Keratinocyte (primary cell): Measurements from ENCODE around the gene RIGI. TPM values are rescaled to one million over a fixed set of nuclear protein-coding genes. Genes with fewer than 3 reads are reported as not detected.
"Not testable (repeated sequence)": the region's sequence is repeated elsewhere in the genome, so short reads cannot be mapped to it uniquely, and the experiment has no call there.

Source experiments
- DNase-seq: peaks from one replicate; pipeline ENCODE4 v3.0.0-alpha.2; 2011; ENCODE audit warnings: low read depth, missing footprints, low spot score
- FAIRE-seq: peaks from 2 replicates; lab custom pipeline; 2011; peaks lifted over from hg19 to GRCh38; lab: Jason Lieb, UNC
- H2AFZ ChIP-seq: 2 replicates; pipeline ENCODE4 v1.6.0; 2012; ENCODE audit warnings: low read length, control low read depth, inconsistent platforms; ENCODE audit not compliant: control insufficient read depth
- H3K27ac ChIP-seq: 2 replicates; pipeline ENCODE4 v1.5.1; 2011; ENCODE audit warnings: low read length; ENCODE audit not compliant: control insufficient read depth, insufficient read depth
- H3K27me3 ChIP-seq: 3 replicates; pipeline ENCODE4 v1.6.0; 2011; ENCODE audit warnings: low read length; ENCODE audit not compliant: control insufficient read depth, insufficient read depth; ENCODE audit errors: extremely low read depth
- H3K36me3 ChIP-seq, 2 experiments: 2 replicates in 1 of 2; 3 replicates in 1 of 2; pipeline ENCODE4 v1.5.1; 2011; ENCODE audit warnings: low read length in 2 of 2, mild to moderate bottlenecking in 1 of 2; ENCODE audit not compliant: control insufficient read depth in 2 of 2, insufficient read depth in 2 of 2; ENCODE audit errors: extremely low read depth in 1 of 2
- H3K4me1 ChIP-seq: 3 replicates; pipeline ENCODE4 v1.5.1; 2011; ENCODE audit warnings: low read length; ENCODE audit not compliant: control insufficient read depth, insufficient read depth; ENCODE audit errors: extremely low read depth
- H3K4me2 ChIP-seq: 3 replicates; pipeline ENCODE4 v1.6.0; 2011; ENCODE audit warnings: low read depth, low read length; ENCODE audit not compliant: control insufficient read depth, insufficient read depth; ENCODE audit errors: extremely low read depth
- H3K4me3 ChIP-seq, 3 experiments: fragments of 200-600 bp in 1 of 3; sonication (generic) in 1 of 3; 2 replicates in 2 of 3; 3 replicates in 1 of 3; pipeline ENCODE4 v1.5.1; 2011 to 2016; ENCODE audit warnings: low read length in 3 of 3, mild to moderate bottlenecking in 3 of 3, control low read depth in 2 of 3, inconsistent platforms in 1 of 3, low read depth in 1 of 3, mixed read lengths in 1 of 3, mixed run types in 1 of 3, moderate library complexity in 1 of 3; ENCODE audit not compliant: control insufficient read depth in 2 of 3, insufficient read depth in 2 of 3; ENCODE audit errors: extremely low read depth in 1 of 3
- H3K79me2 ChIP-seq: 2 replicates; pipeline ENCODE4 v1.6.0; 2012; ENCODE audit warnings: low read length; ENCODE audit not compliant: control insufficient read depth, insufficient read depth
- H3K9ac ChIP-seq: 3 replicates; pipeline ENCODE4 v1.6.0; 2011; ENCODE audit warnings: low read length; ENCODE audit not compliant: control insufficient read depth, insufficient read depth; ENCODE audit errors: extremely low read depth
- H3K9me1 ChIP-seq: 3 replicates; pipeline ENCODE4 v1.6.0; 2011; ENCODE audit warnings: low read length; ENCODE audit not compliant: control insufficient read depth, insufficient read depth; ENCODE audit errors: extremely low read depth
- H3K9me3 ChIP-seq: 2 replicates; pipeline ENCODE4 v1.5.1; 2012; ENCODE audit warnings: low read depth, low read length; ENCODE audit not compliant: control insufficient read depth
- H4K20me1 ChIP-seq: 3 replicates; pipeline ENCODE4 v1.6.0; 2011; ENCODE audit warnings: low read length; ENCODE audit not compliant: control insufficient read depth, insufficient read depth; ENCODE audit errors: extremely low read depth
- CTCF ChIP-seq, 3 experiments: IDR thresholded peaks in 1 of 3; conservative IDR thresholded peaks in 1 of 3; optimal IDR thresholded peaks in 1 of 3; 2 replicates in 2 of 3; 3 replicates in 1 of 3; pipeline versions ENCODE3 to v1.5.1; 2011; ENCODE audit warnings: low read length in 3 of 3, mild to moderate bottlenecking in 3 of 3, moderate library complexity in 2 of 3, control low read depth in 1 of 3, inconsistent platforms in 1 of 3; ENCODE audit not compliant: insufficient read depth in 2 of 3; ENCODE audit errors: extremely low read depth in 1 of 3
- EZH2 ChIP-seq: IDR thresholded peaks from one replicate; pipeline ENCODE4 v1.6.1; 2012; ENCODE audit warnings: inconsistent platforms, mild to moderate bottlenecking, low read length, moderate library complexity
- dilution Hi-C: fragments of 300-500 bp; cut with MboI; formaldehyde crosslinking; loops from one replicate; pipeline ENCODE4 v1.7.0; 2020; ENCODE audit warnings: low sequenced_read_pairs; ENCODE audit not compliant: extremely low pct_ligation_motif_present
- polyA plus RNA-seq, 5 experiments: library from polyadenylated mRNA; depleted of rRNA in 3 of 5; stranded (reverse) in 3 of 5; stranded (forward) in 1 of 5; unstranded in 1 of 5; fragments of >200 nt; gene quantifications; 1 replicate in 1 of 5; 2 replicates in 3 of 5; 3 replicates in 1 of 5; pipeline versions ENCODE4 v1.2.1 to v1.2.3, GENCODE V29; 2011 to 2012; ENCODE audit warnings: missing spikeins in 2 of 5, low read depth in 1 of 5, low replicate concordance in 1 of 5

Gene RIGI
- polyA plus RNA-seq, 1 donor (not counting 4 experiments of a cell fraction or from before 2014, with no cell fraction given) = 31.4 TPM

- Histone ChIP-seq H3K9me3 (no peaks in the 10 kb centered on the region), H3K9ac (peak overlapping the region; percentile 78), H3K4me2 (peak overlapping the region; percentile 91), H3K36me3 (peaks cover 0 to 2% of the 10 kb centered on the region in 2 experiments), H4K20me1 (no peaks in the 10 kb centered on the region), H3K27ac (peak overlapping the region; percentile 76), H3K9me1 (no peaks in the 10 kb centered on the region), H3K4me3 (peak overlapping the region; percentile 50 to 78 (median 73)), H2AFZ (peak overlapping the region; percentile 35), H3K27me3 (no peaks in the 10 kb centered on the region), H3K4me1 (peaks cover 11% of the 10 kb centered on the region), H3K79me2 (peaks cover 51% of the 10 kb centered on the region)
- no peak for FAIRE-seq
- dilution Hi-C loops = no loop called here
- DNase-seq = no peak
- TF ChIP-seq EZH2 (no peak), CTCF (optimal IDR thresholded peaks at IDR 0.05 in 1 of 3, IDR thresholded peaks at IDR 0.05 in 1 of 3, conservative IDR thresholded peaks at IDR 0.05 in 1 of 3; ENCODE audit: extremely low read depth in 1 of 3, insufficient read depth in 2 of 3, low read length in 3 of 3) (no peak)
Measured at GRCh38 chr9:32525709-32526030, 326 bp downstream of the RIGI start.

- Histone ChIP-seq H3K79me2 (peaks cover 57% of the 10 kb centered on the region), H4K20me1 (no peaks in the 10 kb centered on the region), H3K9ac (peak overlapping the region; percentile 78), H3K36me3 (peaks cover 0 to 2% of the 10 kb centered on the region in 2 experiments), H3K4me1 (peaks cover 11% of the 10 kb centered on the region), H3K27me3 (no peaks in the 10 kb centered on the region), H3K4me2 (peak overlapping the region; percentile 91), H3K9me3 (no peaks in the 10 kb centered on the region), H2AFZ (peak overlapping the region; percentile 35), H3K9me1 (no peaks in the 10 kb centered on the region), H3K27ac (peak overlapping the region; percentile 76), H3K4me3 (peak overlapping the region; percentile 50 to 78 (median 73))
- DNase-seq = no peak
- TF ChIP-seq CTCF (optimal IDR thresholded peaks at IDR 0.05 in 1 of 3, IDR thresholded peaks at IDR 0.05 in 1 of 3, conservative IDR thresholded peaks at IDR 0.05 in 1 of 3; ENCODE audit: extremely low read depth in 1 of 3, insufficient read depth in 2 of 3, low read length in 3 of 3) (no peak), EZH2 (no peak)
- dilution Hi-C loops = no loop called here
- peak; percentile 69 for FAIRE-seq
Measured at GRCh38 chr9:32524892-32525708, 896 bp downstream of the RIGI start.

GRCh38 chr9:32524558-32524891 is 1.5 kb downstream of the RIGI start:
- H3K27ac ChIP-seq, H2AFZ ChIP-seq, dilution Hi-C loops, FAIRE-seq, H3K9me1 ChIP-seq, H3K27me3 ChIP-seq, H3K36me3 ChIP-seq, H4K20me1 ChIP-seq, DNase-seq, H3K9me3 ChIP-seq: not testable (repeated sequence)
- peak overlapping the region; percentile 50 to 78 (median 73) for H3K4me3 ChIP-seq
- peaks cover 11% of the 10 kb centered on the region for H3K4me1 ChIP-seq
- peak overlapping the region; percentile 78 for H3K9ac ChIP-seq
- peak overlapping the region; percentile 91 for H3K4me2 ChIP-seq
- peaks cover 58% of the 10 kb centered on the region for H3K79me2 ChIP-seq
